DOHH2 (cell line): ENCODE data around the gene TMEM45B.

Experiments used
- EZH2phosphoT487 ChIP-seq: fragments of 200-600 bp; sonication (generic); IDR thresholded peaks from 2 replicates; pipeline ENCODE4 v1.6.1; 2017; ENCODE audit warnings: borderline replicate concordance, mild to moderate bottlenecking, antibody characterized with exemption, low read length, moderate library complexity, mixed read lengths
- TF ChIP-seq, protein P1 (sequence below): fragments of 200-600 bp; sonication (generic); IDR thresholded peaks from one replicate; pipeline ENCODE4 v1.5.1; 2014; ENCODE audit warnings: antibody characterized with exemption, mild to moderate bottlenecking, low read depth, low read length; ENCODE audit not compliant: poor library complexity, severe bottlenecking

GRCh38 chr11:129866311-129866710 is 50.7 kb downstream of the TMEM45B start:
- TF ChIP-seq, protein P1, sequence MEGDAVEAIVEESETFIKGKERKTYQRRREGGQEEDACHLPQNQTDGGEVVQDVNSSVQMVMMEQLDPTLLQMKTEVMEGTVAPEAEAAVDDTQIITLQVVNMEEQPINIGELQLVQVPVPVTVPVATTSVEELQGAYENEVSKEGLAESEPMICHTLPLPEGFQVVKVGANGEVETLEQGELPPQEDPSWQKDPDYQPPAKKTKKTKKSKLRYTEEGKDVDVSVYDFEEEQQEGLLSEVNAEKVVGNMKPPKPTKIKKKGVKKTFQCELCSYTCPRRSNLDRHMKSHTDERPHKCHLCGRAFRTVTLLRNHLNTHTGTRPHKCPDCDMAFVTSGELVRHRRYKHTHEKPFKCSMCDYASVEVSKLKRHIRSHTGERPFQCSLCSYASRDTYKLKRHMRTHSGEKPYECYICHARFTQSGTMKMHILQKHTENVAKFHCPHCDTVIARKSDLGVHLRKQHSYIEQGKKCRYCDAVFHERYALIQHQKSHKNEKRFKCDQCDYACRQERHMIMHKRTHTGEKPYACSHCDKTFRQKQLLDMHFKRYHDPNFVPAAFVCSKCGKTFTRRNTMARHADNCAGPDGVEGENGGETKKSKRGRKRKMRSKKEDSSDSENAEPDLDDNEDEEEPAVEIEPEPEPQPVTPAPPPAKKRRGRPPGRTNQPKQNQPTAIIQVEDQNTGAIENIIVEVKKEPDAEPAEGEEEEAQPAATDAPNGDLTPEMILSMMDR, result no peak
- no peak for TF ChIP-seq EZH2phosphoT487
